Measurements from ENCODE around the gene ANKLE2.
"Not testable (repeated sequence)": the region's sequence is repeated elsewhere in the genome, so short reads cannot be mapped to it uniquely, and the experiment has no call there.

Gene ANKLE2

DNA sequence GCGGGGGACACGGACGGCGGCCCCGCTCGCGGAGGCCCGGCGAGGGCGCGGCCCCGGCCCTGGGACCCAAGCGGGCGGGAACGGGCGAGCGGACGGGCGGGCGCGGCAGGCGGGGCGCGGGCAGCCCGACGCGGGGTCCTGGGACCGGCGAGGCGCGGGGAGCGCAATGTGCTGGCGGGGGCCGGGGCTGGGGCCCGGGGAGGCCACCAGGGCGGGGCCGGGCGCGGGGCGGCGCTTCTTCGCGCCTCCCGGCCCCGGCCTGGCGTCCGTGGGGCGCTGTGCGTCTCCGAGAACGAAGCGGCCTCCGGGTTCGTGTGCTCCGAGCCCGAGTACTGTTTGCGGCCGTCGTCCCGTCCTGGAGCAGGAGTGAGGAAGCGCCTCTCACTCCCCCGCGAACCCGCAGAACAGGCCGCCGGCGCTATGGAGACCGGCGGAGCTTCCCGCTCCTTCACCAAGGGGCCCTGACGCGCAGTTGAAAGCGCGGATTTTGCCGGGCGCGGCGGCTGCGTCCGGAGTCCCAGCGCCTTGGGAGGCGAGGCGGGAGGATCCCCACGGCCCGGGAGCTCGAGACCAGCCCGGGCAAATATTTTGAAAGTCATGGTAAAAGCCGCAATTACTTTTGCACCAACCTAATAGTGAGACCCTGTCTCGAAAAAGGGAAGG is 420 bp upstream of the ANKLE2 start:
- Histone ChIP-seq H3K4me1 (ENCODE audit: insufficient read depth, low read length) (peaks cover 17% of the 10 kb centered on the region), H3K27me3 (ENCODE audit: control insufficient read depth in 1 of 2, insufficient read depth in 2 of 2, low read length in 2 of 2) (no peaks in the 10 kb centered on the region), H3K36me3 (ENCODE audit: insufficient read depth, low read length) (no peaks in the 10 kb centered on the region), H3K27ac (ENCODE audit: low read depth, low read length) (peak overlapping the region; percentile 97), H3K9ac (ENCODE audit: low read length) (peak overlapping the region; percentile 68), H3K9me3 (ENCODE audit: low read length) (no peaks in the 10 kb centered on the region), H3K4me3 (ENCODE audit: low read depth in 1 of 2, low read length in 2 of 2) (peak overlapping the region; percentile 40 to 71)

DNA sequence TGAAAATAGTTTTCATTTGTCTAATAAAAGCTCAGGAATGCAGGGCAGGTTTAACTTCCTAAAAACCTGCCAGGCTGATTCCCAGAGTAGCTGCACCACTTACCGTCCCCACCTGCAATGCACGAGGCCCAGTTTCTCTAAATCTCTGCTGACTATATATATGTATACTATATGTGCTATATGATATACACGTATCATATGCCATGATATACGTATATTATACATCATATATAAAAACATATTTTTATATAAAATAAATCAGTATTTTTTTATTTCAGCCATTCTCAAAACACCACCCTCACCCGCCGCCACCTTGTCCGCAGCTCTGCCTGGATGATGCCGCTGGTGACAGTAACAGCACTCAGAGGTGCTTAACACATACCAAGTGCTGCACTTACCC is 2.3 kb downstream of the ANKLE2 start:
- H3K36me3 ChIP-seq (ENCODE audit: insufficient read depth, low read length): peaks cover 6% of the 10 kb centered on the region
- H3K9ac ChIP-seq (ENCODE audit: low read length): no peak overlapping the region
- no peak overlapping the region for H3K27ac ChIP-seq (ENCODE audit: low read depth, low read length)

DNA sequence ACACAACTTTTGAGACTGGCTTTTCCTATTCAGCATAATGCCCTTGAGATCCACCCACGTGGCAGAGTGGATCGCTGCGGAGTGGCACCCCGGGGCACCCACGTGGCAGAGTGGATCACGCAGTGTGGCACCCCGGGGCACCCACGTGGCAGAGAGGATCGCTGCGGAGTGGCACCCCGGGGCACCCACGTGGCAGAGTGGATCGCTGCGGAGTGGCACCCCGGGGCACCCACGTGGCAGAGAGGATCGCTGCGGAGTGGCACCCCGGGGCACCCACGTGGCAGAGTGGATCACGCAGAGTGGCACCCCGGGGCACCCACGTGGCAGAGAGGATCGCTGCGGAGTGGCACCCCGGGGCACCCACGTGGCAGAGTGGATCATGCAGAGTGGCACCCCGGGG is 2.8 kb downstream of the ANKLE2 start:
- not testable (repeated sequence) for H3K36me3 ChIP-seq (ENCODE audit: insufficient read depth, low read length); H3K27ac ChIP-seq (ENCODE audit: low read depth, low read length); H3K9ac ChIP-seq (ENCODE audit: low read length); H3K4me3 ChIP-seq (ENCODE audit: low read depth in 1 of 2, low read length in 2 of 2); H3K9me3 ChIP-seq (ENCODE audit: low read length); H3K27me3 ChIP-seq (ENCODE audit: control insufficient read depth in 1 of 2, insufficient read depth in 2 of 2, low read length in 2 of 2)
- peaks cover 17% of the 10 kb centered on the region for H3K4me1 ChIP-seq (ENCODE audit: insufficient read depth, low read length)

More for the DNA sequence above, 2.3 kb downstream of the ANKLE2 start:
- Histone ChIP-seq H3K27me3 (ENCODE audit: control insufficient read depth in 1 of 2, insufficient read depth in 2 of 2, low read length in 2 of 2) (no peaks in the 10 kb centered on the region), H3K4me1 (ENCODE audit: insufficient read depth, low read length) (peaks cover 17% of the 10 kb centered on the region), H3K9me3 (ENCODE audit: low read length) (no peaks in the 10 kb centered on the region), H3K4me3 (ENCODE audit: low read depth in 1 of 2, low read length in 2 of 2) (no peak overlapping the region)

DNA sequence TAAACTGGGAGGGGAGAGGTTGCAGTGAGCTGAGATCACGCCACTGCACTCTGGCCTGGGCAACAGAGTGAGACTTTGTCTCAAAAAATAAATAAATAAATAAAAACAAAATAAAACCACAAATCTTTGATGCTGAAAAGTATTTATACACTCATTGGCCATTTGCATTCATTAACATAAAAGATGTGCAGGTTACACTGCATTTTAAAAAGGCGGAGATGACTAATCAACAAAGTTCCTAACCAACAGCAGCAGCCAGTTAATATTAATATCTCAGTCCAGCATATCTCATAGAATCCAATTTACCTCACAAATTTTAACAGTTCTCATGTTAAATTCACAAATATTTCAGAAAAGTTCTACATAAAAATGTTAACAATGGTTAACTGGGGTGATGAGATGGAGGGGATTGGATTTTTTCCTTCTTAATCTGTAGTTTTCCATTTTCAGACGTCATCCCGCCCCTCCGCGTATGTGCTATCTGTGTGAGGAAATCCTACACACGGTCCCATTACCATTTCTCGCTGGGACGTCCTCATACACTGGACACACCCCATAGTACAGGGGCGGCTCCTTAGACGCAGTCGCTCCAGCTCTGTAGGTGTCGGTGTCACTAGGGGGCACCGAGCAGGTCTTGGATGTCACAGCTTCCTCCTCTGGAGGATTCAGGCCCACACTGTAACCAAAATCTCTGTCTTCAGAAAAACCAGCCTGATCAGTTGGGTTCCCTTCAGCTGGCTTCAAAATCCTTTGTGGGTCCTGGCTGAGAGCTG is 7.3 kb downstream of the ANKLE2 start:
- H3K4me3 ChIP-seq (ENCODE audit: low read depth in 1 of 2, low read length in 2 of 2): no peak overlapping the region
- no peak overlapping the region for H3K27ac ChIP-seq (ENCODE audit: low read depth, low read length)
- no peaks in the 10 kb centered on the region for H3K9me3 ChIP-seq (ENCODE audit: low read length)
- no peaks in the 10 kb centered on the region for H3K4me1 ChIP-seq (ENCODE audit: insufficient read depth, low read length)
- H3K9ac ChIP-seq (ENCODE audit: low read length): no peak overlapping the region
- no peaks in the 10 kb centered on the region for H3K27me3 ChIP-seq (ENCODE audit: control insufficient read depth in 1 of 2, insufficient read depth in 2 of 2, low read length in 2 of 2)
- H3K36me3 ChIP-seq (ENCODE audit: insufficient read depth, low read length): peaks cover 37% of the 10 kb centered on the region

DNA sequence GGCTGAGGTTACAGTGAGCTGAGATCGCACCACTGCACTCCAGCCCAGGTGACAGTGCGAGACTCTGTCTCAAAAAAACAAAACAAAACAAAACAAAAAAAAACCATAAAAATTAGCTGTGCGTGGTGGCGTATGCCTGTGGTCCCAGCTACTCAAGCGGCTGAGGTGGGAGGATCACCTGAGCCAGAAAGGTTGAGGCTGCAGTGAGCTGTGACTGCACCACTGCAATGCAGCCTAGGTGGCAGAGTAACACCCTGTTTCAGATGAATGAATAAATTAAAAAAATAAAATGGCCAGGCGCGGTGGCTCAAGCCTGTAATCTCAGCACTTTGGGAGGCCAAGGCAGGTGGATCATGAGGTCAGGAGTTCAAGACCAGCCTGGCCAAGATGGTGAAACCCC is 8.0 kb downstream of the ANKLE2 start:
- H3K27me3 ChIP-seq (ENCODE audit: control insufficient read depth in 1 of 2, insufficient read depth in 2 of 2, low read length in 2 of 2); H3K9ac ChIP-seq (ENCODE audit: low read length); H3K27ac ChIP-seq (ENCODE audit: low read depth, low read length); H3K4me1 ChIP-seq (ENCODE audit: insufficient read depth, low read length); H3K9me3 ChIP-seq (ENCODE audit: low read length); H3K4me3 ChIP-seq (ENCODE audit: low read depth in 1 of 2, low read length in 2 of 2): not testable (repeated sequence)
- peaks cover 37% of the 10 kb centered on the region for H3K36me3 ChIP-seq (ENCODE audit: insufficient read depth, low read length)

DNA sequence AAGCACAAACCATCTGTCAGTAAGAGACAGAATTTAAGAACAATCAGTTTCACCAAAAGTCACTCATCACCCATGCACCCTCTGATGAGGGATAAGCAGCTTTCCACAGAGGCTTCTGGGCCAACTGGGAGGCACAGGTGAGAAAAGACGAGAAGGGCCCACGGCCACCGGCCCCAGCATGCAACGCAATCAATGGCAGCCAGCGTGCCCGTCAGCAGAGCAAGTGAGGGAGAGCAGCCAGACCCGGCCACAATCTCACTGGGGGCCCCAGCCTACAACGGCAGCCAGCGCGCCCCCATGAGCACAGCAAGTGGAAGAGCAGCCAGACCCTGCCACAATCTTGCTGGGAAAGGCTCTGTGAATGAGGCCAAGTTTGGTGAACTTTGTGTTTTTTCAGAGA is 13.3 kb downstream of the ANKLE2 start:
- Histone ChIP-seq H3K9ac (ENCODE audit: low read length) (no peak overlapping the region), H3K27me3 (ENCODE audit: control insufficient read depth in 1 of 2, insufficient read depth in 2 of 2, low read length in 2 of 2) (no peaks in the 10 kb centered on the region), H3K27ac (ENCODE audit: low read depth, low read length) (no peak overlapping the region), H3K36me3 (ENCODE audit: insufficient read depth, low read length) (peaks cover 71% of the 10 kb centered on the region), H3K9me3 (ENCODE audit: low read length) (no peaks in the 10 kb centered on the region), H3K4me1 (ENCODE audit: insufficient read depth, low read length) (no peaks in the 10 kb centered on the region), H3K4me3 (ENCODE audit: low read depth in 1 of 2, low read length in 2 of 2) (no peak overlapping the region)

DNA sequence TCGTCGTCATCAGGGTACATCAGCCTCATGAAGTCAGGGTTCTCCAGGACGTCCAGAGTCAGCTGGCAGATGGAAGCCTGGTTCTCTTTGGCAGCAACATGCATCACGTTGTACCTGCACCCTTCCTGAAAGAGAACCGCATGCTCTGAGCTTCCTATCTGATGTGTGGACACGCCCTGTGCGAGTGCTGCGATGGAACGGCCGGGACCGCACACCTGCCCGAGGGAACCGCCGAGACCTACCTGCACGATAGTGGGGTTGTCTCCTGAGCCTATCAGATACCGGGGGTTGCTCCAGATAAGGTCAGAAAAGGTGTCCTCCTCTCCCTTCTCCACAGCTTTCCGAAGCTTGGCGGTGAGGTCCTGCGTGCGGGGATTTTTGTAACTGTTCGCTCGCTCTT is 13.7 kb downstream of the ANKLE2 start:
- Histone ChIP-seq H3K27me3 (ENCODE audit: control insufficient read depth in 1 of 2, insufficient read depth in 2 of 2, low read length in 2 of 2) (no peaks in the 10 kb centered on the region), H3K4me1 (ENCODE audit: insufficient read depth, low read length) (no peaks in the 10 kb centered on the region), H3K36me3 (ENCODE audit: insufficient read depth, low read length) (peaks cover 70% of the 10 kb centered on the region), H3K27ac (ENCODE audit: low read depth, low read length) (no peak overlapping the region), H3K9me3 (ENCODE audit: low read length) (no peaks in the 10 kb centered on the region), H3K4me3 (ENCODE audit: low read depth in 1 of 2, low read length in 2 of 2) (no peak overlapping the region), H3K9ac (ENCODE audit: low read length) (no peak overlapping the region)

DNA sequence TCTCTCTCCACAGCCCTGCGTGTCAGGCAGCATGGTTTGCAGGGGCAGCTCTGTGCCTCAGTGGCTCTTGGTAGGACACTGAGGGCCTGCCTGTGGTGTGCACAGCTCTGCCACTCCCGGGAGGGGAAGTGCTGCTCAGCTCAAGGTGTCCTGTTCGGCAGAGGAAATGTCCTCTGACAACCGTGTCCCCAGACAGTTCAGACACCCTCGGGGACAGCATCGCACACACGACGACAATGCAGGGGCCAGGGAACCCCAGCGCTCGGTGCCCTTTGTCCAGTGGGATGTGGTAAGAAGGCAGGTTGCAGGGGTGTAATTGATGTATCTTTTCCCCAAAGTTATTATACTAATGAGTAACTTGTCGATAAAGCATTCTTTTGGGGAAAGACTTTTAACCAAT is 14.2 kb downstream of the ANKLE2 start:
- H3K27me3 ChIP-seq (ENCODE audit: control insufficient read depth in 1 of 2, insufficient read depth in 2 of 2, low read length in 2 of 2): no peaks in the 10 kb centered on the region

DNA sequence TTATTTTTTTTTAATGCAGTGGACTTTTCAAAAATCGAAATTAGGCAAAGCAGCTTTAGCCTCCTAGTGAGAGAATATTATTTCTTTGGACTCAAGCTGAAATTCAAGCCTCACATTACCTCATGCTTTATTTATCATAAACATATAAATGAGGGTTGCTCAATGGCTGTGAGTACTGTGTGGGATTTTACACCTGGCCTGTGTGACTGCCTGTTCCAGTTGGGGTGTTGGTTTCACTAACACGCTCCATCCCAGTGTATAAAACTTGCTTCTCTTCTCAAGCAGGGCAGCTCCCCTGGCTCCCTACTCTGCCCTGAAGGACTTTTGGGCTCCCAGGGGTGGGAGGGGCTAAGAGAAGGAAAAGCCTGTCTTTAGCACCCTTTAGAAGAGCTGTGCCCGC is 15.0 kb downstream of the ANKLE2 start:
- H3K4me3 ChIP-seq (ENCODE audit: low read depth in 1 of 2, low read length in 2 of 2): no peak overlapping the region
- H3K4me1 ChIP-seq (ENCODE audit: insufficient read depth, low read length): no peaks in the 10 kb centered on the region
- no peak overlapping the region for H3K27ac ChIP-seq (ENCODE audit: low read depth, low read length)
- H3K36me3 ChIP-seq (ENCODE audit: insufficient read depth, low read length): peaks cover 76% of the 10 kb centered on the region
- H3K9ac ChIP-seq (ENCODE audit: low read length): no peak overlapping the region
- no peaks in the 10 kb centered on the region for H3K9me3 ChIP-seq (ENCODE audit: low read length)
- no peaks in the 10 kb centered on the region for H3K27me3 ChIP-seq (ENCODE audit: control insufficient read depth in 1 of 2, insufficient read depth in 2 of 2, low read length in 2 of 2)

More for the DNA sequence above, 14.2 kb downstream of the ANKLE2 start:
- Histone ChIP-seq H3K4me3 (ENCODE audit: low read depth in 1 of 2, low read length in 2 of 2) (no peak overlapping the region), H3K9me3 (ENCODE audit: low read length) (no peaks in the 10 kb centered on the region), H3K9ac (ENCODE audit: low read length) (no peak overlapping the region), H3K27ac (ENCODE audit: low read depth, low read length) (no peak overlapping the region), H3K4me1 (ENCODE audit: insufficient read depth, low read length) (no peaks in the 10 kb centered on the region), H3K36me3 (ENCODE audit: insufficient read depth, low read length) (peaks cover 70% of the 10 kb centered on the region)

DNA sequence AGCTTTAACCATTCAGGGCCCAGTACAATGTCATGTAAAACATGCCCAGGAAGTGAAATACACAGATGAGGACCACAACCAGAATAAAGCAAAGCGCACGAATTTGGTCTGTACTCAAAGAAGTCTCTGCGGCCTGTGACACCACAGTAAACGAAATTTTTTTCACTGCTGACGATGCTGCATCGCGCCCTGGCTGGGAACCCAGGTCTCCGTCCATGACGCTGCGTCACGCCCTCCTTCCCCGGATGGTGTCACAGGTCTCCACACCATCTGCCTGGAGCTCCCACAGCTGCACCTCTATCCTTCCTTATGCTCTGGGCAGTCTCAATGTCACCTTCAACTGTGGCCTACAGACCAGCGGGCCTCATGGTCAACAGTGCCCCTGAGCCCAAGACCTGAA is 17.8 kb downstream of the ANKLE2 start:
- no peaks in the 10 kb centered on the region for H3K27me3 ChIP-seq (ENCODE audit: control insufficient read depth in 1 of 2, insufficient read depth in 2 of 2, low read length in 2 of 2)
- H3K4me1 ChIP-seq (ENCODE audit: insufficient read depth, low read length): no peaks in the 10 kb centered on the region
- H3K9ac ChIP-seq (ENCODE audit: low read length): no peak overlapping the region
- H3K27ac ChIP-seq (ENCODE audit: low read depth, low read length): no peak overlapping the region
- H3K4me3 ChIP-seq (ENCODE audit: low read depth in 1 of 2, low read length in 2 of 2): no peak overlapping the region
- H3K36me3 ChIP-seq (ENCODE audit: insufficient read depth, low read length): peaks cover 91% of the 10 kb centered on the region
- H3K9me3 ChIP-seq (ENCODE audit: low read length): no peaks in the 10 kb centered on the region

DNA sequence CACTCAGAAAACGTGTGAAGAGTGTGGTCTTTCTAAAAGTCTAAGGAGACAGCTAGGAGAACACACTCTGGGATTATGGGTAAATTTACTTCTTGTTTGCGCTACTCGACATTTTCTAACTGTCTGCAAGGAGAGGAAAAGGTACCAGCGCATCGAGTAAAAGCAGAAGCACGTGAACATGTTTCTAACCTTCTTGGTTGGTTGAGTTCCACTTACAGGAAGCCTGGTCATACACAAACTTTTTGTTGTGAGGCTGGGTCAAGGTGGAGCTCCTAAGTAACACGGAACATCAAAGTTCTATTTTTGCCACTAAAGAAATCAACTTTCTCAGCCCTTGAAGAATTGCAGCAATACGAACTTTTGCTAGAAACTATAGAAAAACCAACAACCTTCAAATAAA is 20.0 kb downstream of the ANKLE2 start:
- Histone ChIP-seq H3K4me3 (ENCODE audit: low read depth in 1 of 2, low read length in 2 of 2) (no peak overlapping the region), H3K9ac (ENCODE audit: low read length) (no peak overlapping the region), H3K36me3 (ENCODE audit: insufficient read depth, low read length) (peaks cover 88% of the 10 kb centered on the region), H3K27me3 (ENCODE audit: control insufficient read depth in 1 of 2, insufficient read depth in 2 of 2, low read length in 2 of 2) (no peaks in the 10 kb centered on the region), H3K9me3 (ENCODE audit: low read length) (no peaks in the 10 kb centered on the region), H3K27ac (ENCODE audit: low read depth, low read length) (no peak overlapping the region), H3K4me1 (ENCODE audit: insufficient read depth, low read length) (no peaks in the 10 kb centered on the region)

DNA sequence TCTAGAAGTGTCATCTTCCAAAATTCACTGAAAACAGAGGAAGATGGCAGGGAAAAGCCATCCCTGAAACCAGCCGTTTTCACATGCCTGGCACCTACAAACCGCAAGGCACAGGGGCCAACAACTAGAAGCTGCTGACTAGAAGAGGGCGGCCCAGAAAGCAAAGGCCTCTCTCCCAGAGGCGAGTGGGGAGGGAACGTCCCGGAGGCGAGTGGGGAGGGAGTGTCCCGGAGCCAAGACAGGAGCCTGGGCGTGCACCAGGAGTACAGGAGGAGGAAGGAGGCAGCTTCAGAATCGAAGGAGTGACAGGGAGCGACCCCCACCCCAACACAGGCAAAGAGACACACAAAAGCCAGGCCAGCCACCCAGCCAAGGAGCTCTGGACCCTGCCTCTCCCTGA is 21.0 kb downstream of the ANKLE2 start:
- Histone ChIP-seq H3K9ac (ENCODE audit: low read length) (no peak overlapping the region), H3K4me1 (ENCODE audit: insufficient read depth, low read length) (no peaks in the 10 kb centered on the region), H3K27me3 (ENCODE audit: control insufficient read depth in 1 of 2, insufficient read depth in 2 of 2, low read length in 2 of 2) (no peaks in the 10 kb centered on the region), H3K27ac (ENCODE audit: low read depth, low read length) (no peak overlapping the region), H3K4me3 (ENCODE audit: low read depth in 1 of 2, low read length in 2 of 2) (no peak overlapping the region), H3K36me3 (ENCODE audit: insufficient read depth, low read length) (peaks cover 90% of the 10 kb centered on the region), H3K9me3 (ENCODE audit: low read length) (no peaks in the 10 kb centered on the region)
